Upper lobe of left lung (tissue), 6 donors: ENCODE measurements around the gene CDC25C. TPM values are rescaled to one million over a fixed set of nuclear protein-coding genes. Genes with fewer than 3 reads are reported as not detected.

Source experiments
- ATAC-seq, 2 donors: fragments of 200-7000 bp; cut with Tn5 transposase; one replicate each; pipeline ENCODE4 v1.9.1; 2022; ENCODE audit warnings: mild to moderate bottlenecking in 2 of 2, moderate library complexity in 2 of 2; ENCODE audit not compliant: low FRiP score in 2 of 2
- DNase-seq, 2 donors: peaks; one replicate each; pipeline ENCODE4 v3.0.0-alpha.2; 2019 to 2020
- H3K27ac ChIP-seq, 4 donors: fragments of 200-600 bp; sonication (generic); one replicate each; pipeline ENCODE4 v1.5.1; 2016 to 2019
- H3K27me3 ChIP-seq, 4 donors: fragments of 200-600 bp; sonication (generic); one replicate each; pipeline ENCODE4 v1.5.1; 2017 to 2019
- H3K36me3 ChIP-seq, 4 donors: fragments of 200-600 bp; sonication (generic); one replicate each; pipeline ENCODE4 v1.5.1; 2016 to 2019
- H3K4me1 ChIP-seq, 4 donors: fragments of 200-600 bp; sonication (generic); one replicate each; pipeline ENCODE4 v1.5.1; 2018 to 2019
- H3K4me3 ChIP-seq, 4 donors: fragments of 200-600 bp; sonication (generic); one replicate each; pipeline ENCODE4 v1.5.1; 2017 to 2019; ENCODE audit warnings: mild to moderate bottlenecking in 2 of 4, moderate library complexity in 1 of 4
- H3K9me3 ChIP-seq, 4 donors: fragments of 200-600 bp; sonication (generic); one replicate each; pipeline ENCODE4 v1.5.1; 2018 to 2019
- CTCF ChIP-seq, 6 experiments: fragments of 450-650 bp in 4 of 6; fragments of 200-600 bp in 2 of 6; sonication (generic) in 2 of 6; IDR thresholded peaks; one replicate each; pipeline ENCODE4 v1.5.1; 2016 to 2019; ENCODE audit warnings: antibody characterized with exemption in 6 of 6
- EP300 ChIP-seq, 4 donors: sonication (generic); formaldehyde crosslinking; IDR thresholded peaks; one replicate each; pipeline ENCODE4 v1.5.1; 2017; ENCODE audit warnings: antibody characterized with exemption in 4 of 4, control low read depth in 2 of 4
- POLR2A ChIP-seq, 4 donors: fragments of 450-650 bp; IDR thresholded peaks; one replicate each; pipeline ENCODE4 v1.5.1; 2016 to 2017; ENCODE audit warnings: antibody characterized with exemption in 4 of 4, mild to moderate bottlenecking in 2 of 4
- POLR2AphosphoS5 ChIP-seq, 2 donors: sonication (generic); formaldehyde crosslinking; IDR thresholded peaks; one replicate each; pipeline ENCODE4 v1.5.1; 2017; ENCODE audit warnings: antibody characterized with exemption in 2 of 2
- WGBS, 2 donors: methylation state at CpG; one replicate each; pipeline ENCODE4 v1.1.5; 2017 to 2018; 5-methylcytosine and 5-hydroxymethylcytosine counted together
- total RNA-seq, 6 donors: library from RNA; depleted of rRNA in 4 of 6; stranded (reverse); fragments of >200 nt in 4 of 6; gene quantifications; one replicate each; pipeline versions ENCODE4 v1.1.0 to v1.2.1, GENCODE V29; 2016 to 2021
- donor health status: DM: no; HTN: no; CAD: no; lungs with moderate emphysema.
- donor health status: DM: no; HTN: yes; CAD: no; lungs with severe emphysema.

The CDC25C gene
- total RNA-seq, 6 donors from 2014 or later = 0.37 to 0.67 (median 0.54) TPM; not detected in 2

- DNase-seq (no peak), ATAC-seq (no peak)
- WGBS, 2 donors = 2 to 3% methylated on average over 8 to 11 of the region's 11 CpGs
- Histone ChIP-seq H3K27me3 (no peaks in the 10 kb centered on the region), H3K4me1 (peaks cover 19 to 23% (median 21%) of the 10 kb centered on the region in 4 donors), H3K27ac (peak overlapping the region; percentile 96 to 100 (median 98)), H3K4me3 (peak overlapping the region; percentile 82 to 94 (median 89)), H3K36me3 (peaks cover 0 to 5% (median 1%) of the 10 kb centered on the region in 4 donors), H3K9me3 (no peaks in the 10 kb centered on the region)
- TF ChIP-seq POLR2AphosphoS5 (IDR thresholded peaks at IDR 0.05) (no peak), CTCF (IDR thresholded peaks at IDR 0.05) (no peak), EP300 (IDR thresholded peaks at IDR 0.05) (no peak), POLR2A (IDR thresholded peaks at IDR 0.05) (peak in 1 of 4 donors; percentile 10)
Measured at GRCh38 chr5:138353560-138354080, 22.0 kb upstream of the CDC25C start.

- TF ChIP-seq EP300 (IDR thresholded peaks at IDR 0.05) (no peak), POLR2A (IDR thresholded peaks at IDR 0.05) (peak in 3 of 4 donors; percentile 45 to 71 (median 55)), POLR2AphosphoS5 (IDR thresholded peaks at IDR 0.05) (peak in 1 of 2 donors; percentile 47), CTCF (IDR thresholded peaks at IDR 0.05) (peak; percentile 29 to 67 (median 42))
- peak; percentile 60 to 76 for ATAC-seq
Measured at GRCh38 chr5:138352722-138353559, 21.3 kb upstream of the CDC25C start.

GRCh38 chr5:138352071-138352721, 20.6 kb upstream of the CDC25C start, which contains the start of gene KDM3B:
KDM3B (plus strand) TSS chr5:138352685; CDS start chr5:138352796, 111 bp downstream.
- TF ChIP-seq POLR2AphosphoS5 (IDR thresholded peaks at IDR 0.05) (peak in 1 of 2 donors; percentile 64), POLR2A (IDR thresholded peaks at IDR 0.05) (no peak), EP300 (IDR thresholded peaks at IDR 0.05) (peak in 1 of 4 donors; percentile 25), CTCF (IDR thresholded peaks at IDR 0.05) (peak; percentile 99 to 100 (median 100))
- no peaks in the 10 kb centered on the region for H3K9me3 ChIP-seq
- peak; percentile 95 to 98 for ATAC-seq
- no peaks in the 10 kb centered on the region for H3K27me3 ChIP-seq
- H3K36me3 ChIP-seq = peaks cover 2 to 18% (median 13%) of the 10 kb centered on the region in 4 donors
- 46 to 58% methylated on average over 2 to 4 of the region's 30 CpGs for WGBS, 2 donors
- peak within 1 kb of the TSS; percentile 96 to 100 (median 98) for H3K27ac ChIP-seq
- peaks cover 19 to 23% (median 21%) of the 10 kb centered on the region in 4 donors for H3K4me1 ChIP-seq
- peak; percentile 88 to 98 for DNase-seq
- H3K4me3 ChIP-seq = peak within 1 kb of the TSS; percentile 82 to 94 (median 89)

More at GRCh38 chr5:138352722-138353559, 21.3 kb upstream of the CDC25C start:
- DNase-seq = peak; percentile 83 to 93
- peaks cover 0 to 11% (median 7%) of the 10 kb centered on the region in 4 donors for H3K36me3 ChIP-seq
- H3K4me3 ChIP-seq = peak overlapping the region; percentile 82 to 94 (median 89)
- H3K27ac ChIP-seq = peak overlapping the region; percentile 96 to 100 (median 98)
- no peaks in the 10 kb centered on the region for H3K9me3 ChIP-seq
- H3K4me1 ChIP-seq = peaks cover 19 to 23% (median 21%) of the 10 kb centered on the region in 4 donors
- 0% methylated on average over 17 of the region's 88 CpGs; no CpG with 5 or more reads in 1 of the 2 donors for WGBS, 2 donors
- H3K27me3 ChIP-seq = no peaks in the 10 kb centered on the region

GRCh38 chr5:138351517-138351916, 19.9 kb upstream of the CDC25C start:
- H3K27me3 ChIP-seq = no peaks in the 10 kb centered on the region
- DNase-seq = no peak
- H3K36me3 ChIP-seq = peaks cover 8 to 24% (median 20%) of the 10 kb centered on the region in 4 donors
- H3K4me1 ChIP-seq = peaks cover 19 to 23% (median 21%) of the 10 kb centered on the region in 4 donors
- H3K27ac ChIP-seq = peak overlapping the region in 1 of 4 donors; percentile 23
- TF ChIP-seq POLR2AphosphoS5 (IDR thresholded peaks at IDR 0.05) (no peak), EP300 (IDR thresholded peaks at IDR 0.05) (no peak), POLR2A (IDR thresholded peaks at IDR 0.05) (no peak), CTCF (IDR thresholded peaks at IDR 0.05) (no peak)
- no peak for ATAC-seq
- no peaks in the 10 kb centered on the region for H3K9me3 ChIP-seq
- no peak overlapping the region for H3K4me3 ChIP-seq
